HG03064 (cell line): ENCODE results near the gene FES.
"Not testable (repeated sequence)": the region's sequence is repeated elsewhere in the genome, so short reads cannot be mapped to it uniquely, and the experiment has no call there.

ENCODE experiments used
- ATAC-seq: cut with Tn5 transposase; IDR thresholded peaks from one replicate; pipeline ENCODE4 v1.9.1; 2021; ENCODE audit warnings: low read depth; ENCODE audit not compliant: unreplicated experiment

The FES gene

DNA sequence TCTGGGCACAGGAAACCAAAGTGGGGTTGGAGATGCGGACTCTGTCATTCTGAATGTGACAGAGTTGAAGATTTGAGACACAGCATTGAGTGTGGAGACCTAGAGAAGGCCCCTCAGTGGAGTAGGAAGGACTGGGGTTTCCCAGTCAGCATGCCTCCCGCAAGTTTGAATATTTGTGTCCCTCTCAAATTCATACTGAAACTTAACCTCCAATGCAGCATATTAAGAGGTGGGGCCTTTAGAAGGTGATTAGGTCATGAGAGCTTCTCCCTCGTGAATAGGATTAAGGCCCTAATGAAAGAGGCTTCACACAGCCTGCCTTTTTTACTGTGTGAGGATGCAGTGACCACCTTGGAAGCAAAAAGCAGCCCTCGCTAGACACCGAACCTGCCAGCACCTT is 40.1 kb downstream of the FES start:
- peak; percentile 38 for ATAC-seq

DNA sequence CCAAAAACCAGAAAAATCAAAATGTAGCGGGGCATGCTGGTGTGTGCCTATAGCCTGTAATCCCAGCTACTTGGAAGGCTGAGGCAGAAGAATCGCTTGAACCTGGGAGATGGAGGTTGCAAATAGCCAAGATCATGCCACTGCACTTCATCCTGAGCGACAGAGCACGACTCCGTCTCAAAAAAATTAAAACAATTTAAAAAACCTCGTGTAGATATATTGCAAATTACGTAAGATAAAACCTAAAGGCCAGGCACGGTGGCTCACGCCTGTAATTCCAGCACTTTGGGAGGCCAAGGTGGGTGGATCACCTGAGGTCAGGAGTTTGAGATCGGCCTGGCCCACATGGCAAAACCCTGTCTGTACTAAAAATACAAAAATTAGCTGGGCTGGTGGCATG is 42.5 kb downstream of the FES start:
- ATAC-seq = not testable (repeated sequence)

DNA sequence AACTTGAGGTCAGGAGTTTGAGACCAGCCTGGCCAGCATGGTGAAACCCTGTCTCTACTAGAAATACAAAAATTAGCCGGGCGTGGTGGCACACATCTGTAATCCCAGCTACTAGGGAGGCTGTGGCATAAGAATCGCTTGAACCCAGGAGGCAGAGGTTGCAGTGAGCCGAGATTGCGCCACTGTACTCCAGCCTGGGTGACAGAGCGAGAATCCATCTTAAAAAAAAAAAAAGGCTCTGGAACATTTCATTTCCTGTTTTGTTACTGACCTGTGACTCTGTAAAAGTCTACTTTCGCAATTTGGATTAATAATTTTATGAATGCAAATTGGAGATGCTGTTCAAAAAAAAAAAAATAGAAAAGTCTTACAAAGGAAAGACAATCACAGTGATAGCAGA is 43.8 kb downstream of the FES start:
- ATAC-seq = not testable (repeated sequence)

DNA sequence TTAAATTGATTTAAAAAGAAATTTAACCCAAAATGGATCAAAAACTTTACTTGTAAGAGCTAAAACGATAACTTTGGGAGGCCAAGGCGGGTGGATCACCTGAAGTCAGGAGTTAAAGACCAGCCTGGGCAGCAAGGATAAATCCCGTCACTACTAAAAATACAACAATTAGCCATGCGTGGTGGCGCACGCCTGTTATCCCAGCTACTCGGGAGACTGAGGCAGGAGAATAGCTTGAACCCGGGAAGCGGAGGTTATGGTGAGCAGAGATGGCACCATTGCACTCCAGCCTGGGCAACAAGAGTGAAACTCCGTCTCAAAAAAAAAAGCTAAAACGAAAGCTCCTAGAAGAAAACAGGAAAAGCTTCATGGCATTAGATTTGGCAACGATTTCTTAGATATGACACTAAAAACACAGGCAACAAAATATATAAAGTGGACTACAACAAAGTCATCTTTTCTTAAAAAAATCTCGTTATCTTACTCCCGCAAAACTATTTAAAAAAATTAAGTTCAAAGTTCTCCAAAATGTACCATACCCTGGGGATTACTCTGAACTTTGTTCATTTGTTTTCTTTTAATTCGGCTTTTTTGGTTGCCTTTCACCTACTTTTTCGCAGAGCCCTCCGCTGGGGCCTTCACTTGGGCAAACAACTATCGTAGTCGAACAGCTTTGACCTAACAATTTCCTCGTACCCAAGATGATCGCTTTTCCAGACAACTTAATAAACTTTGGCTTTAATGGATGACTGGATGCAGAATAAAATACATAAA is 45.1 kb downstream of the FES start:
- ATAC-seq = no peak

DNA sequence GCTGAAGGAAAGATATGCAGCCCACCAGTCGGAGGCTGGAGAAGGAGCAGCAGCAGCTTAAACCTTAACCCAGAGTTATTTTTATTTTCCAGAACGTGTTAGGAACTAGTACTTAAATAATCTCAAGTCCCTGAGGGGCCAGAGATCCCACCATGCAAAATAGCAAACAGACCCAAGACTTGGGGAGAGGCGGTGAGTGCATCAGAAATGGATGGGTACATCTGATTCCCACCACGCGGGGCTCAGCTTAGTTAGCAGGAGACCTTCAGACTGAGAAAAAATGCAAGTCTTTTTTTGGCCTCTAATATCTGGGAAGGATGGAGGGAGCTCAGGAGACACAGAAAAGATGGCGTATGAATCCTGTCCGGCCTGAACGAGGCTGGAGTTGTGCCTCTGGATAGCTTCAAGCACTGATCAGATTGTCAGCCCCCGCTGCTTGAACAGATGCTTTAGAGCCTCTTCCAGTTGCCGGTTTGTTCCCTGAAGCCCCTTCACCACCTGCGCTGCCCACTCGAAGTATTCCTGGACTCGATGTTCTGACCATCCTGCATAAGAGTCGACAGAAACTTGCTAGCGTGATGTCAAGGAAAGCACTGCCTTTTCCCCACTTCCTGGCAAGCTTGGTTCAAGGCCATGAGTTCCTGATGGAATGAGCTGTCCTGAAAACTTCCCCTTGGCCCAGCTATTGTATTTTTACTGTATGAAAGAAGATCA is 46.7 kb downstream of the FES start:
- ATAC-seq = no peak

DNA sequence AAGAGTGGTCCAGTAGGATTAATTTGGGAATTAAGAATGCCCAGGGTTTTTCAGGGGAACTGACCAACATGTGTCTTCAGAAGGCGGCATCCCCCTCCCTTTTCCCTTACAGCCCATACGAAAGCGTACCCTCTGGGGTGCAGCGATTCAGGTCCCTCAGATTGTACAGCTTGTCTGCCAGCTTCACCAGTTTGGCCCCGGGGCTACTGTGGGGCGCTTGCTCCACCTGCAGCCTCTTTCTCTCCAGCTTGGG is 47.2 kb downstream of the FES start:
- ATAC-seq = no peak

DNA sequence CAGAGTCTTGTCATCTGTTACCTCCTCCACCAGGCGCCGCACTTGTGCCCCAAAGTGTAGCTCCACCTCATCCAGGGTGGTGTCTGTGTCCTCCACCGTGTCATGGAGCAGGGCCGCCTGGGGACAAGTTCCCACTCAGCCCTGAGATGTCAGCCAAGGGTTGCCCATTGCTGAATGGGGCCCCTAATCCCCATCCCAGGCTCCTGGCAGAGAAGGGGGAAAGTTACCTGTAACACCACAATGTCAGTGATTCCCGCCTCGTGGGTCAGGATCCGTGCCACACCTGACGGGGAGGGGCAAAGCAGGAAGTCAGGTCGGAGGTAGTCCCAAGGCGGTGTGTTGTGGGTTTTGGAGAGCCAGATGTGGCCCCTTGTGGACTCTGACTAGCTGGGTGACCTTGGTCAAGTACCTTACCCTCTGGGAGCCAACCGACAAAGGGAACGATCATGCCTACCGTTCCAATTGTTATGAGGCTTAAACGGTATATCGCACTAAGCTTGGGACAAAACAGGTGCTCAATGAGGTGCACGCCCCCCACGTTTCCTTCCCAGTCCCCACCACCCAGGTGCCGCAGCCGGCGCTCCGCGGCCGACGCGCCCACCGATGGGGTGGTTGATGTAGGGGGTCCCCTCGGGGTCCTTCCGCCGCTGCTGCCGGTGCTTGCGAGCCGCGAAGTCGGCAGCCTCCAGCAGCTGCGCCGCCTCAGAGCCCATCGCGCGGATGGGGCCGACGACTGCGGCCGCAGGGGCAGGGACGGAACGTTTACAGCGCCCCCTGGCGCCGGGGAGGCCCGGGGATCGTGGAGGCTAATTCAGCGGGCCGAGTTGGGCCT is 47.7 kb downstream of the FES start, which contains the start of gene HDDC3:
Gene HDDC3 (minus strand): TSS at position 722 of the 832 bp plus-strand sequence. CDS start 9 bp downstream, at position 713.
- peak; percentile 52 for ATAC-seq

DNA sequence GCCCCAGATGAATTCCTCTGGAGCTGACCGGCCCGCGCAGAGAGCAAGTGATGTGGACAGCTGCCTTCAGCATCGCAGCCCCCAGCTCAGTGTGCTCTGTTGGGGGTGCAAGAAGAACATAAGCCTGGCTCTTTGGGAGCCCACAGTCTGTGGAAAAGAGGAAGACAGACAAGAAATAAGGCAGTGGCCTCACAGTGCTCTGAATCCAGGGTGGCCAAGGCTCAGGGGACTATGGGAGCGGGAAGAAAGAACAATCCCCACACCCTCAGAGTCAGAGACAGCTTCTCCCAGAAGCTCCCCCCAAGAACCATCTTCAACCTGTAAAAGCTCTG is 48.3 kb downstream of the FES start:
- no peak for ATAC-seq

DNA sequence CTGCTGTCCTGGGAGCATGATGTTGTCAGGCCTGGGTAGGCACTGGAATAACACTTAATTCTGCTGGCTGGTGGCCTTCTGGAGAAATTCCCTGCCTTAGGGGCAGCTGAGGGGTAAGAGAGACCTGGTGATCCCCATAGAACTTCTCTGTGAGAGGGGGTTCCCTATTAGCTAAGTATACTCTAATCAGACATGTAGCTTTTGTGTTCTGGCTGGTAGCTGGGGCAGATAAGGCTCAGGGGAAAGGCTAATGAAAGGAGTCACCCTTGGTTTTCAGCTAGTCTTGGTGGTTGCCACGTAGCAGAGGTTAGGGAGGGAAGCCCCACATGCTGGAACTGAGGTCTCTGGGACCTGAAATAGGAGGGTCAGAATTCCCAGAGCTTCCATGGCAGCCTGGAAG is 49.0 kb downstream of the FES start:
- no peak for ATAC-seq

DNA sequence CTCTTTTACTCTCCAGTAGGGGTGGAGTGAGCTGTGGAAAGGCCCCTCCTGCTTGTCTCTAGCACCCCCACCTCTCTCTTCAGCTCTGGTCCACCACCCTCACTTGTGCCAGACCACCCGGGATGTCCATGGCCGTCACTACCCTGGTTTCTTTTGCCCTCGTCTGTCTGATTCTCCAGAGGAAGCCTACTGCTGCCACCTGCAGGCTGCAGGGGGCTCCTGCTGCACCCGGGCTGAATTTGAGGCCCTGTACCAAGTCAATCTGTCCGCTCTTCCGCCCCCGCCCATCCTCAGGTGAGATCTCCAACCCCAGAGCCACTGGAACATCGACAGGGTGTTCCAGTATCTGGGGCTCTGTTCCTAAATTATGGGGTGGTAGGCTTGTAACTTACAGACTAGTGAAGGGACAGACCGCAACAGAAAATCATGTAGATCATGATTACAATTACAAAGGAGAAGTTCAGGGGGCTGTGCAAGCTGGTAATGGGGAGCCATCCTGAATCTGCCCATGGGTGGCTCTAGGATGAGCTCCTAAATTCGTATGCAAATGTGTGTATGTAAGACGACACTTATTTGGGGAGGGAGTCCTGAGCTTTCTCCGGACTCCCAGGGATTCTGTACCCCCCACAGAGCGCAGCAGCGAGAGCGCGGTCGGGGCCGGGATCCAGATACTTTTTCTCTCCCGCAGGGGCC is 50.1 kb downstream of the FES start:
- peak; percentile 26 for ATAC-seq

DNA sequence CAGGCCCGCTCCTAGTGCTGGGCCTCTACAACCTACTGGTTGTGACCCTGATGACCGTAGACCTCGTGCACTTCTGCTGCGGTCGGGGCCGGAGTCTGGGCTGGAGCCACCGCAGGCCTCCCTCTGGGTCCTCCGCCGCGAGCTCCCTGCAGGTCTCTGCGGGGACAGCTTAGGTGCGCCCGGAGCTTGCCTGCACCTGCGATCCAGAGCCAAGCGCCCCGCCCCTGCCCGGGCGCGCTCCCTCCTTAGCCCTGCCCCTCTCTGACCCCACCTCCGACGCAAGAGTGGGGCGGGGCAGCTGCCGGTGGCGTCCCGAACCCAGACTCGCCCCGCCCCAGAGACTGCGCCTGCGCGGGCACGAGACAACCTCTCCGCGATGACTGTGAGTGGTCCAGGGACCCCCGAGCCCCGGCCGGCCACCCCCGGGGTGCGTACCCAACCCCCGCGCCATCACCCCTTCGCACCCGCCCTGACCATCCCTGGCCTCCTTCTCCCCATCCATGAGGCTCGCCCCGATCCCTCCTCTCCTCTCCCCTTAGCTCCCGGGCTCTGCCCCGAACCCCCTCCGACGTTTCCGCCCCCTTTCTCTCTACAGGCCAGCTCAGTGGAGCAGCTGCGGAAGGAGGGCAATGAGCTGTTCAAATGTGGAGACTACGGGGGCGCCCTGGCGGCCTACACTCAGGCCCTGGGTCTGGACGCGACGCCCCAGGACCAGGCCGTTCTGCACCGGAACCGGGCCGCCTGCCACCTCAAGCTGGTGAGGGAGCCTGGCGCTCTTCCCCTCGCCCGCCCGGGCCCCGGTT is 50.8 kb downstream of the FES start, which contains the start of gene UNC45A:
Gene UNC45A (plus strand): TSS at position 337 of the 803 bp plus-strand sequence. CDS start 40 bp downstream, at position 377.
- peak; percentile 49 for ATAC-seq

DNA sequence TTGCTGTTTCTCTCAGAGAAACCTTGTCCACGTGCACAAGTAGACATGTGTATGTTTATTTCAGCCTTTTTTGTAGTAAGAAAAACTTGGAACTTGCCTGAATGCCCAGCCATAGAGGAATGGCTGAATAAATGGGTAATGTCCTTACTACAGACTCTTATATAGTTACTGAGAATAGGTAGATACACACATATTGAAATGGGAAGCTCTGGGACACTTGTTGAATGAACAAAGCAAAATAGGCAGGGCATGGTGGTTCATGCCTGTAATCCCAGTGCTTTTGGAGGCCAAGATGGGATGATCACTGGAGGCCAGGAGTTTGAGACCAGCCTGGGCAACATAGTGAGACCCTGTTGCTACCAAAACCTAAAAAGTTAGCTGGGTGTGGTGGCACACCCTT is 52.5 kb downstream of the FES start:
- no peak for ATAC-seq

DNA sequence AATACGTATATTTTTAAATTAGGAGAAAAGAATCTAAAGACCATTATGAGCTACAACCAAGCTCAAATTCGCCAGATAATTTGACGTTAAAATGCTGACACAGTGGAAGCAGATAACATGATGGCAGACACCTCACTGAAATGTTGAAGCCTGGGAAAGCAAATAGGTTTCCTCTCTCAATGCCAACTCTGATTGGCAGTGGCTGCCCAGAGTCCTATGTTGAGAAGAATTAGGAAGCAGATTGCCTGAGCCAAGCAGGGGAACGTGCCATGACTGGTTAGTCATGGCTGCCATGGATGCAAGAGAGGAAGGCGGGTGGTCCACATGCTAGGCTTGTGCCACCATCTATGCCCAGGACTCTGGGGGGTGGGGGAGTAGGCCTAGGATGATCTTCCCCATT is 54.0 kb downstream of the FES start:
- ATAC-seq = no peak

DNA sequence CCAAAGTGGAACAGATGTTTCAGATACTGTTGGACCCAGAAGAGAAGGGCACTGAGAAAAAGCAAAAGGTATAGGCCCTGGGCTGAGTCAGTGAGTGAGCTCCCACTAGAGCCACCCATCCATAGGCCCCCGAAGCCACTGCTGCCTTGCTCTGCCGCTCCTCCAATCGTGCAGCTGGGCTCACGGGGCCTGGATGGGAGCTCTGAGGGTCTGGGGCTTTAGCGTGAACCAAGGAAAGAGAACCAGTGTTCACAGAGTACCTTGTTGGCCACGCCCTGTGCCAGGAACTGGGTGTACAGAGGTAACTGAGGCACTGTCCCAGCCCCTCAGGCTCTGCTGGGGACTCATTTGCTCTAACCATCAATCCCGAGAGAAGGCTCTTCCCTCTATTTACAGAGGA is 55.5 kb downstream of the FES start:
- ATAC-seq = no peak

DNA sequence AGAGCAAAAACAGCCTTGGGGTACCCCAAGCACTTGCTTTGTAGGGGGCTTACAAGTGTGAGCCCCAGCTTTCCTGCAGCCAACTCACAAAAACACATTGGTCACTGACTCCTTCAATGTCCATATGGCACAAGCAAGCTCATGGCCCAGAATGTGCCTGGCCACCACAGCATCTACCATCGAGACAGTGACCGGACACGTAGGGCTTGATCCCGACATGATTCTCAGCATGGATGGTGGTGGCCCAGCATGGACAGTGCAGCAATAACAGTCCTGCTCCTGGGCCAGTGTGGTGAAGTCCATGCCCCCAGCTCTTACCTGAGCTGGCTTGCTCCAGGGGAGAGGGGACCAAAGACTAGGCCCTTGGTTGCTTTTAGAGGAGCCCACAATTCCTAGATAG is 56.7 kb downstream of the FES start:
- ATAC-seq = no peak

DNA sequence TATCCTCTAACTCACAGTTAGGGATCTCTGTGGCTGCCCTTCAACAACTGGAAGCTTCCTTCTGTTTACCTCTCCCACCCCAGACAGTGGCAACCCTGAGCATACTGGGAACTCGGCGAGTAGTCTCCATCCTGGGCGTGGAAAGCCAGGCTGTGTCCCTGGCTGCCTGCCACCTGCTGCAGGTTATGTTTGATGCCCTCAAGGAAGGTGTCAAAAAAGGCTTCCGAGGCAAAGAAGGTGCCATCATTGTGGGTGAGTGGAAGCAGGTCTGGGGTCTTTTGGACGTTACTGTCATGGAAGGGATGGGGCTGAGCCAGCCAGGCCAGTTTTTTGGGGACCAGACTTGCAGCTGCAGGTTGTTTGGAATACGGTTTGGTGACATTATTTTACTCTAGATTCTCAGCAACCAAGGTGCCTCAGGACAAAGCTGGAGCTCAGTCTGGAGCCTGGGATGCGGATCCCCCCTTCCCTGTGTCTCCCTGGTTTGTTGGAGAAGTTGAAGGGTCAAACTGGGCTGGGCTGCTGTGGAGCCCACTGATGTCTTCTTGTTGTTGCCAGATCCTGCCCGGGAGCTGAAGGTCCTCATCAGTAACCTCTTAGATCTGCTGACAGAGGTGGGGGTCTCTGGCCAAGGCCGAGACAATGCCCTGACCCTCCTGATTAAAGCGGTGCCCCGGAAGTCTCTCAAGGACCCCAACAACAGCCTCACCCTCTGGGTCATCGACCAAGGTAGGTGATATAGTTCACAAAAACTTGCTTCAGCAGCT is 58.2 kb downstream of the FES start:
- ATAC-seq = no peak

DNA sequence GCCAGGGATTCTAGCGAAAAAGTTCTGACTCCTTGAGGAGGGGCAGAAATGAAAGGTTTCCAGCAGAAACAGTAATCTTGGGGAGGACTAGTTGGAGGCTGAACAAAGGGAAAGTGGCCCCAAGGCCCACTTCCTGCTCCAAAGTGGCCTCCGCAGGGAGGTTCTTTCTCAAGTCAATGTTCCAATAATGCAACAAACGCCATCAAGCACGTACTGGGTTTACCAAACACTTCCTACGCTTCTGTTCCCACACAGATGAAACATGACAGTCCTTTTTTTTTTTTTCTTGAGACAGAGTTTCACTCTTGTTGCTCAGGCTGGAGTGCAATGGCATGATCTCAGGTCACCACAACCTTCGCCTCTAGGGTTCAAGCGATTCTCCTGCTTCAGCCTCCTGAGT is 60.8 kb downstream of the FES start:
- ATAC-seq = no peak
